Keratinocyte (primary cell): ENCODE data around the gene MKRN2. TPM values are rescaled to one million over a fixed set of nuclear protein-coding genes. Genes with fewer than 3 reads are reported as not detected.

Experiments used
- DNase-seq: peaks from one replicate; pipeline ENCODE4 v3.0.0-alpha.2; 2011; ENCODE audit warnings: low read depth, missing footprints, low spot score
- FAIRE-seq: peaks from 2 replicates; lab custom pipeline; 2011; peaks lifted over from hg19 to GRCh38; lab: Jason Lieb, UNC
- H2AFZ ChIP-seq: 2 replicates; pipeline ENCODE4 v1.6.0; 2012; ENCODE audit warnings: low read length, control low read depth, inconsistent platforms; ENCODE audit not compliant: control insufficient read depth
- H3K27ac ChIP-seq: 2 replicates; pipeline ENCODE4 v1.5.1; 2011; ENCODE audit warnings: low read length; ENCODE audit not compliant: control insufficient read depth, insufficient read depth
- H3K27me3 ChIP-seq: 3 replicates; pipeline ENCODE4 v1.6.0; 2011; ENCODE audit warnings: low read length; ENCODE audit not compliant: control insufficient read depth, insufficient read depth; ENCODE audit errors: extremely low read depth
- H3K36me3 ChIP-seq, 2 experiments: 2 replicates in 1 of 2; 3 replicates in 1 of 2; pipeline ENCODE4 v1.5.1; 2011; ENCODE audit warnings: low read length in 2 of 2, mild to moderate bottlenecking in 1 of 2; ENCODE audit not compliant: control insufficient read depth in 2 of 2, insufficient read depth in 2 of 2; ENCODE audit errors: extremely low read depth in 1 of 2
- H3K4me1 ChIP-seq: 3 replicates; pipeline ENCODE4 v1.5.1; 2011; ENCODE audit warnings: low read length; ENCODE audit not compliant: control insufficient read depth, insufficient read depth; ENCODE audit errors: extremely low read depth
- H3K4me2 ChIP-seq: 3 replicates; pipeline ENCODE4 v1.6.0; 2011; ENCODE audit warnings: low read depth, low read length; ENCODE audit not compliant: control insufficient read depth, insufficient read depth; ENCODE audit errors: extremely low read depth
- H3K4me3 ChIP-seq, 3 experiments: fragments of 200-600 bp in 1 of 3; sonication (generic) in 1 of 3; 2 replicates in 2 of 3; 3 replicates in 1 of 3; pipeline ENCODE4 v1.5.1; 2011 to 2016; ENCODE audit warnings: low read length in 3 of 3, mild to moderate bottlenecking in 3 of 3, control low read depth in 2 of 3, inconsistent platforms in 1 of 3, low read depth in 1 of 3, mixed read lengths in 1 of 3, mixed run types in 1 of 3, moderate library complexity in 1 of 3; ENCODE audit not compliant: control insufficient read depth in 2 of 3, insufficient read depth in 2 of 3; ENCODE audit errors: extremely low read depth in 1 of 3
- H3K79me2 ChIP-seq: 2 replicates; pipeline ENCODE4 v1.6.0; 2012; ENCODE audit warnings: low read length; ENCODE audit not compliant: control insufficient read depth, insufficient read depth
- H3K9ac ChIP-seq: 3 replicates; pipeline ENCODE4 v1.6.0; 2011; ENCODE audit warnings: low read length; ENCODE audit not compliant: control insufficient read depth, insufficient read depth; ENCODE audit errors: extremely low read depth
- H3K9me1 ChIP-seq: 3 replicates; pipeline ENCODE4 v1.6.0; 2011; ENCODE audit warnings: low read length; ENCODE audit not compliant: control insufficient read depth, insufficient read depth; ENCODE audit errors: extremely low read depth
- H3K9me3 ChIP-seq: 2 replicates; pipeline ENCODE4 v1.5.1; 2012; ENCODE audit warnings: low read depth, low read length; ENCODE audit not compliant: control insufficient read depth
- H4K20me1 ChIP-seq: 3 replicates; pipeline ENCODE4 v1.6.0; 2011; ENCODE audit warnings: low read length; ENCODE audit not compliant: control insufficient read depth, insufficient read depth; ENCODE audit errors: extremely low read depth
- EZH2 ChIP-seq: IDR thresholded peaks from one replicate; pipeline ENCODE4 v1.6.1; 2012; ENCODE audit warnings: inconsistent platforms, mild to moderate bottlenecking, low read length, moderate library complexity
- dilution Hi-C: fragments of 300-500 bp; cut with MboI; formaldehyde crosslinking; loops from one replicate; pipeline ENCODE4 v1.7.0; 2020; ENCODE audit warnings: low sequenced_read_pairs; ENCODE audit not compliant: extremely low pct_ligation_motif_present
- polyA plus RNA-seq, 5 experiments: library from polyadenylated mRNA; depleted of rRNA in 3 of 5; stranded (reverse) in 3 of 5; stranded (forward) in 1 of 5; unstranded in 1 of 5; fragments of >200 nt; gene quantifications; 1 replicate in 1 of 5; 2 replicates in 3 of 5; 3 replicates in 1 of 5; pipeline versions ENCODE4 v1.2.1 to v1.2.3, GENCODE V29; 2011 to 2012; ENCODE audit warnings: missing spikeins in 2 of 5, low read depth in 1 of 5, low replicate concordance in 1 of 5
- small RNA-seq, 3 experiments: library from RNA; depleted of rRNA; stranded (forward); fragments of <200 nt; gene quantifications; one replicate each; pipeline ENCODE3, GENCODE V24; 2012; ENCODE audit warnings: low read depth in 3 of 3, low replicate concordance in 1 of 3; ENCODE audit not compliant: insufficient read length in 3 of 3
- TF ChIP-seq, protein P1 (sequence below), 3 experiments: IDR thresholded peaks in 1 of 3; conservative IDR thresholded peaks in 1 of 3; optimal IDR thresholded peaks in 1 of 3; 2 replicates in 2 of 3; 3 replicates in 1 of 3; pipeline versions ENCODE3 to v1.5.1; 2011; ENCODE audit warnings: low read length in 3 of 3, mild to moderate bottlenecking in 3 of 3, moderate library complexity in 2 of 3, control low read depth in 1 of 3, inconsistent platforms in 1 of 3; ENCODE audit not compliant: insufficient read depth in 2 of 3; ENCODE audit errors: extremely low read depth in 1 of 3

The MKRN2 gene
- polyA plus RNA-seq, 1 donor (not counting 4 experiments of a cell fraction or from before 2014, with no cell fraction given), result 31.8 TPM

DNA sequence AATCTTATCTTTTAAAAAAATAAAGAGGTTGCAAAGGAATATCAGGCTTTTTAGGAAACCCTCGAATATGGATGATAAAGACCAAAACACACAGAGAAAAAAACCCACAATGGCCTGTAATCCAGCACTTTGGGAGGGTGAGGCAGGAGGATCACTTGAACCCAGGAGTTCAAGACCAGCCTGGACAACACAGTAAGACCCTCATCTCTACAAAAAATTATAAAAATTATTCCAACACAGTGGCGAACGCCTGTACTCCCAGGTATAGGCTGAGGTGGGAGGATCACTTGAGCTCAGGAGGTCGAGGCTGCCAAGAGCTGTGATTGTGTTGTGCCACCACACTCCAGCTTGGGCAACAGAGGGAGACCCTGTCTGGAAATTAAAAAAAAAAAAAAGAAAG lies 76.2 kb downstream of the MKRN2 start:
- H3K79me2 ChIP-seq, result peaks cover 90% of the 10 kb centered on the region
- no peaks in the 10 kb centered on the region for H3K36me3 ChIP-seq
- no peak overlapping the region for H3K4me2 ChIP-seq
- DNase-seq, result no peak
- dilution Hi-C loops, result no loop called here
- H3K4me3 ChIP-seq, result no peak overlapping the region
- peaks cover 2% of the 10 kb centered on the region for H3K9me1 ChIP-seq
- H3K27me3 ChIP-seq, result no peaks in the 10 kb centered on the region
- H2AFZ ChIP-seq, result no peak overlapping the region
- peaks cover 1% of the 10 kb centered on the region for H4K20me1 ChIP-seq
- H3K27ac ChIP-seq, result no peak overlapping the region
- FAIRE-seq, result no peak
- no peak overlapping the region for H3K9ac ChIP-seq
- H3K9me3 ChIP-seq, result no peaks in the 10 kb centered on the region
- no peaks in the 10 kb centered on the region for H3K4me1 ChIP-seq
- TF ChIP-seq EZH2, result no peak
- TF ChIP-seq, protein P1, sequence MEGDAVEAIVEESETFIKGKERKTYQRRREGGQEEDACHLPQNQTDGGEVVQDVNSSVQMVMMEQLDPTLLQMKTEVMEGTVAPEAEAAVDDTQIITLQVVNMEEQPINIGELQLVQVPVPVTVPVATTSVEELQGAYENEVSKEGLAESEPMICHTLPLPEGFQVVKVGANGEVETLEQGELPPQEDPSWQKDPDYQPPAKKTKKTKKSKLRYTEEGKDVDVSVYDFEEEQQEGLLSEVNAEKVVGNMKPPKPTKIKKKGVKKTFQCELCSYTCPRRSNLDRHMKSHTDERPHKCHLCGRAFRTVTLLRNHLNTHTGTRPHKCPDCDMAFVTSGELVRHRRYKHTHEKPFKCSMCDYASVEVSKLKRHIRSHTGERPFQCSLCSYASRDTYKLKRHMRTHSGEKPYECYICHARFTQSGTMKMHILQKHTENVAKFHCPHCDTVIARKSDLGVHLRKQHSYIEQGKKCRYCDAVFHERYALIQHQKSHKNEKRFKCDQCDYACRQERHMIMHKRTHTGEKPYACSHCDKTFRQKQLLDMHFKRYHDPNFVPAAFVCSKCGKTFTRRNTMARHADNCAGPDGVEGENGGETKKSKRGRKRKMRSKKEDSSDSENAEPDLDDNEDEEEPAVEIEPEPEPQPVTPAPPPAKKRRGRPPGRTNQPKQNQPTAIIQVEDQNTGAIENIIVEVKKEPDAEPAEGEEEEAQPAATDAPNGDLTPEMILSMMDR (optimal IDR thresholded peaks at IDR 0.05 in 1 of 3, IDR thresholded peaks at IDR 0.05 in 1 of 3, conservative IDR thresholded peaks at IDR 0.05 in 1 of 3; ENCODE audit: extremely low read depth in 1 of 3, insufficient read depth in 2 of 3, low read length in 3 of 3), result no peak

Small RNA genes within 50 kb of the gene (small RNA-seq; reads per million reads assigned to genes)
- 0 reads per million in 3 experiments for gene RF00017
- gene RNA5SP123, result 0 to 0.33 (median 0) reads per million in 3 experiments
- gene RNU6-377P, result 0 reads per million in 3 experiments

Other genes with a start within 250 kb of the MKRN2 start
- 15.9 to 23.8 TPM (median 15.9 TPM) in 3 replicates for gene TSEN2, start 72.6 kb upstream of the MKRN2 start, polyA plus RNA-seq
- 4.0 to 6.5 TPM (median 4.4 TPM) in 3 replicates for gene MKRN2OS, start 11.6 kb upstream of the MKRN2 start, polyA plus RNA-seq
- gene RAF1, start 107.0 kb downstream of the MKRN2 start, polyA plus RNA-seq, result 68.3 to 92.4 TPM (median 80.1 TPM) in 3 replicates
- 240 to 475 TPM (median 311 TPM) in 3 replicates for gene TMEM40, start 202.2 kb downstream of the MKRN2 start, polyA plus RNA-seq
- gene CAND2, start 239.6 kb downstream of the MKRN2 start, polyA plus RNA-seq, result 0.05 to 0.09 TPM (median 0.07 TPM) in 3 replicates